Sigmoid colon (tissue), 7 donors: Measurements from ENCODE around the gene PDE6A. TPM values are rescaled to one million over a fixed set of nuclear protein-coding genes. Genes with fewer than 3 reads are reported as not detected.

Experiments used
- DNase-seq: peaks from one replicate; pipeline ENCODE4 v3.0.0-alpha.2; 2019
- H3K27ac ChIP-seq, 4 donors: fragments of 200-600 bp; sonication (generic); one replicate each; pipeline ENCODE4 v1.5.1; 2016 to 2019; ENCODE audit warnings: mild to moderate bottlenecking in 1 of 4
- H3K27me3 ChIP-seq, 3 donors: fragments of 200-600 bp; sonication (generic); one replicate each; pipeline ENCODE4 v1.5.1; 2019; ENCODE audit warnings: mild to moderate bottlenecking in 1 of 3
- H3K36me3 ChIP-seq, 4 donors: fragments of 200-600 bp; sonication (generic); one replicate each; pipeline ENCODE4 v1.5.1; 2016 to 2019
- H3K4me1 ChIP-seq, 4 donors: fragments of 200-600 bp; sonication (generic); one replicate each; pipeline ENCODE4 v1.5.1; 2017 to 2019
- H3K4me3 ChIP-seq, 4 donors: fragments of 200-600 bp; sonication (generic); one replicate each; pipeline ENCODE4 v1.5.1; 2017 to 2019; ENCODE audit warnings: mild to moderate bottlenecking in 2 of 4, moderate library complexity in 1 of 4
- H3K9me3 ChIP-seq, 4 donors: fragments of 200-600 bp in 3 of 4; sonication (generic) in 3 of 4; one replicate each; pipeline versions ENCODE4 v1.5.1 to v1.6.1; 2013 to 2019
- EP300 ChIP-seq, 4 donors: sonication (generic); formaldehyde crosslinking; IDR thresholded peaks; one replicate each; pipeline ENCODE4 v1.6.1; 2017; ENCODE audit warnings: antibody characterized with exemption in 4 of 4
- POLR2A ChIP-seq, 2 donors: fragments of 450-650 bp; IDR thresholded peaks; one replicate each; pipeline ENCODE4 v1.6.1; 2016; ENCODE audit warnings: antibody characterized with exemption in 2 of 2, mild to moderate bottlenecking in 2 of 2, moderate library complexity in 2 of 2
- POLR2AphosphoS5 ChIP-seq, 4 donors: sonication (generic); formaldehyde crosslinking; IDR thresholded peaks; one replicate each; pipeline ENCODE4 v1.6.1; 2017; ENCODE audit warnings: antibody characterized with exemption in 4 of 4
- WGBS, 2 donors: extraction: QIAGEN DNeasy Blood & Tissue Kit; methylation state at CpG; one replicate each; pipeline ENCODE4 v1.1.7; 2013; 5-methylcytosine and 5-hydroxymethylcytosine counted together
- intact Hi-C: fragments of 100-400 bp; cut with DNase I; formaldehyde crosslinking; loops from one replicate; pipeline ENCODE4 v1.15.1; 2023
- polyA plus RNA-seq, 3 donors: library from polyadenylated mRNA; stranded (reverse); fragments of 200-250 nt; gene quantifications; one replicate each; pipeline ENCODE4 v1.2.3, GENCODE V29; 2013
- total RNA-seq, 4 donors: library from RNA; depleted of rRNA; stranded (reverse); fragments of >200 nt; gene quantifications; one replicate each; pipeline ENCODE4 v1.1.0, GENCODE V29; 2016
- TF ChIP-seq, protein P1 (sequence below), 4 experiments: fragments of 450-650 bp in 3 of 4; fragments of 200-600 bp in 1 of 4; IDR thresholded peaks; one replicate each; pipeline ENCODE4 v1.5.1; 2016 to 2019; ENCODE audit warnings: antibody characterized with exemption in 4 of 4, mild to moderate bottlenecking in 3 of 4, moderate library complexity in 2 of 4
- donor health status: healthy with polysubstance abuse.
- donor health status: Bipolar disorder and iron deficiency.
- donor health status: healthy.

The PDE6A gene
- total and polyA plus RNA-seq, 7 donors = 1.6 to 2.8 (median 2.4) TPM; not detected in 4

DNA sequence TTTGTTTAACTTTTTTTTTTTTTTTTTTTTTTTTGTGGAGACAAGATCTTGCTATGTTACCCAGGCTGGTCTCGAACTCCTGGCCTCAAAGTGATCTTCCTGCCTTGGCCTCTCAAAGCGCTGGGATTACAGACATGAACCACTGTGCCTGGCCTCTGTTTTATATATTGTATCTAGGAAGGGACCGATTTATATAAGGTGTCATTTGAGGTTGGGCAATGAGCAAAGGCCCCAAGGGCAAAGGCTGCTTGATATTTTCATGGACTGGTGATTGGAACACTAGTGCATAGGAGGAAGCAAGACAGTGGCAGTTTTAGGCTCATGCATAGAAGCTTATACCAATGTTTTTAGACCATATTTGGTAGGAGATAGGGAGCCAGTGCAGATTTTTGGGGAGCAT lies 19.1 kb upstream of the PDE6A start:
- WGBS, 2 donors = 69 to 90% methylated on average over 3 of the region's 3 CpGs

DNA sequence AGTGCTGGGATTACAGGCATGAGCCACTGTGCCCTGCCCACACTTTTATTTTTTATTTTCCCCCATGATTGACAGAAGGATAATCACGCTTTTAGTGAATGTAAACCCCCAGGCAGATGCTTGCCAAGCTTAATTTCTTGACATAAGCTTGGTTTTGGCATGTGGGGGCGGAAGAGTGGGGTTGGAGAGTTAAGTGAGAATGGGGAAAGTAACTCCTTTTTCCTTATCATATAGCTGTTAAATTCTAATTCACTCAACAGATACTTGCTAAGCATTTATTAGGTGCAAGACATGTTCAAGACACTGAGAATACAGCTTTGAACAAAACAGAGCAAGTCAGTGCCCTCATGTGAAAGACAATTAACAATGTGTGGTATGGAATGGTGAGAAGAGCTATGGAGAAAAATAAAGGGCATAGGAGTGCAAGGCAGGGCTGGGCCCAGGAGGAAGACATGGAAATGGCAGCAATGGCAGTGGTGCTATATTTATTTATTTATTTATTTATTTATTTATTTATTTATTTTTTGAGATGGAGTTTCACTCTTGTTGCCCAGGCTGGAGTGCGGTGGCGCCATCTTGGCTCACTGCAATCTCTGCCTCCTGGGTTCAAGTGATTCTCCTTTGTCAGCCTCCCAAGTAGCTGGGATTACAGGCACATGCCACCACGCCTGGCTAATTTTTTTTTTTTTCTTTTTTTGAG lies 18.2 kb upstream of the PDE6A start:
- no peaks in the 10 kb centered on the region for H3K27me3 ChIP-seq
- H3K27ac ChIP-seq = no peak overlapping the region
- 86 to 90% methylated on average over 5 of the region's 5 CpGs for WGBS, 2 donors
- no peak overlapping the region for H3K4me3 ChIP-seq
- H3K4me1 ChIP-seq = peaks cover 0 to 19% (median 9%) of the 10 kb centered on the region in 4 donors
- intact Hi-C loops = loop anchor here (5.0 kb wide), 1 partner anchor 110 kb away; no protein-coding TSS in a partner anchor
- no peaks in the 10 kb centered on the region for H3K9me3 ChIP-seq
- TF ChIP-seq, protein P1, sequence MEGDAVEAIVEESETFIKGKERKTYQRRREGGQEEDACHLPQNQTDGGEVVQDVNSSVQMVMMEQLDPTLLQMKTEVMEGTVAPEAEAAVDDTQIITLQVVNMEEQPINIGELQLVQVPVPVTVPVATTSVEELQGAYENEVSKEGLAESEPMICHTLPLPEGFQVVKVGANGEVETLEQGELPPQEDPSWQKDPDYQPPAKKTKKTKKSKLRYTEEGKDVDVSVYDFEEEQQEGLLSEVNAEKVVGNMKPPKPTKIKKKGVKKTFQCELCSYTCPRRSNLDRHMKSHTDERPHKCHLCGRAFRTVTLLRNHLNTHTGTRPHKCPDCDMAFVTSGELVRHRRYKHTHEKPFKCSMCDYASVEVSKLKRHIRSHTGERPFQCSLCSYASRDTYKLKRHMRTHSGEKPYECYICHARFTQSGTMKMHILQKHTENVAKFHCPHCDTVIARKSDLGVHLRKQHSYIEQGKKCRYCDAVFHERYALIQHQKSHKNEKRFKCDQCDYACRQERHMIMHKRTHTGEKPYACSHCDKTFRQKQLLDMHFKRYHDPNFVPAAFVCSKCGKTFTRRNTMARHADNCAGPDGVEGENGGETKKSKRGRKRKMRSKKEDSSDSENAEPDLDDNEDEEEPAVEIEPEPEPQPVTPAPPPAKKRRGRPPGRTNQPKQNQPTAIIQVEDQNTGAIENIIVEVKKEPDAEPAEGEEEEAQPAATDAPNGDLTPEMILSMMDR (IDR thresholded peaks at IDR 0.05) = no peak
- TF ChIP-seq EP300 (IDR thresholded peaks at IDR 0.05) (no peak), POLR2AphosphoS5 (IDR thresholded peaks at IDR 0.05) (no peak), POLR2A (IDR thresholded peaks at IDR 0.05) (no peak)
- DNase-seq = no peak
- H3K36me3 ChIP-seq = no peaks in the 10 kb centered on the region

More for the DNA sequence above, 19.1 kb upstream of the PDE6A start:
- Histone ChIP-seq H3K9me3 (no peaks in the 10 kb centered on the region), H3K36me3 (no peaks in the 10 kb centered on the region), H3K27me3 (no peaks in the 10 kb centered on the region), H3K4me3 (no peak overlapping the region), H3K4me1 (peaks cover 0 to 19% (median 9%) of the 10 kb centered on the region in 4 donors), H3K27ac (no peak overlapping the region)
- intact Hi-C loops = loop anchor here (5.0 kb wide), 1 partner anchor 111 kb away; no protein-coding TSS in a partner anchor
- no peak for DNase-seq
- TF ChIP-seq, protein P1 (IDR thresholded peaks at IDR 0.05) = no peak
- no peak for TF ChIP-seq POLR2AphosphoS5 (IDR thresholded peaks at IDR 0.05)
- no peak for TF ChIP-seq EP300 (IDR thresholded peaks at IDR 0.05)
- TF ChIP-seq POLR2A (IDR thresholded peaks at IDR 0.05) = no peak

DNA sequence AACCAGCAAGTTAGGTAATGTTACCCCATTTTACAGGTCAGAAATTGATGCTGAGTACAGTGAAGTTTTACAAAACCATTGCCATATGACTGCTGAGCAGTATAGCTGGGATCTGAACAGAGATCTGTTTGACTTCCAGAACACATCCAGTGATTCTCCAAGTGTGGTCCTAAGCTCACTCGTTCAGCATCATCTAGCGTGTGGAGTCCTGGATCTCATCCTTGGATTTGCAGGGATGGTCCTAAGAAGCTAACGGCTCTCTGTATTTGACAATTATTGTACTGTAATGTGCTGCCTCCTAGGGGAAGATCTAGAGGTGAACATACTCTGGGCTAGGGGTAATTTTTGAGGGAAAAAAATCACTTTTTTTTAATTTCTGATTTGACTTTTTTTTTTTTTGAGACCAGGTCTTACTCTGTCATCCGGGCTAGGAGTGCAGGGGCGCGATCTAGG lies 17.4 kb upstream of the PDE6A start:
- intact Hi-C loops = loop anchor here (2.0 to 5.0 kb wide), 2 partner anchors 29 to 110 kb away; no protein-coding TSS in a partner anchor
- no peaks in the 10 kb centered on the region for H3K9me3 ChIP-seq
- H3K4me1 ChIP-seq = peaks cover 0 to 19% (median 9%) of the 10 kb centered on the region in 4 donors
- no peaks in the 10 kb centered on the region for H3K36me3 ChIP-seq
- TF ChIP-seq EP300 (IDR thresholded peaks at IDR 0.05) (no peak), POLR2AphosphoS5 (IDR thresholded peaks at IDR 0.05) (no peak), POLR2A (IDR thresholded peaks at IDR 0.05) (no peak)
- TF ChIP-seq, protein P1 (IDR thresholded peaks at IDR 0.05) = peak in 2 of 4 experiments; percentile 14 to 15
- DNase-seq = no peak
- WGBS, 2 donors = 46 to 66% methylated on average over 6 of the region's 6 CpGs
- peak overlapping the region in 2 of 4 donors; percentile 86 to 93 for H3K27ac ChIP-seq
- H3K27me3 ChIP-seq = no peaks in the 10 kb centered on the region
- H3K4me3 ChIP-seq = no peak overlapping the region

DNA sequence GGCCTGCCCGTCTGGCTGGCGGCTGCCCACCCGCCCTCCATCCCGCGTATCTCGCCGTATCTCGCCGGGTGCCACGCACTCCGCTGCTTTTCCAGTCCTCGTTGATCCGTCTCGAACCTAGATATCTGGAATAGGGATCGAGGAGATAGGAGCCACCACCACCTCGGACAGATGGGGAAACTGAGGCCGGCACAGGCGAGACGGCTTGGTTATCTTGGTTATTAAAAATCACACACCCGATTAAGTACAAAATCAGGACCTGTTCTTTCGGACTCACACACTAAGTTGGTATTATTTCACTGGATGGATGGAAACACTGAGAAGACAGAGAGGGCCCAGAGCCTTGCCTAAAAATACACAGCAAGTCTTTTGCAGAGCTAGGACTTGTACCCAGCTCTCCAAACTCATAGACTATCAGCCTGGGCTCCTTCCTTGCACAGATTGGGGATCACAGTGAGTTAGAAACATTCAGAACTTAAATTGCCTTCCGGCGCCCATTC lies 16.6 kb upstream of the PDE6A start:
- peak overlapping the region; percentile 86 to 93 (median 90) for H3K27ac ChIP-seq
- peak overlapping the region; percentile 62 to 98 (median 82) for H3K4me3 ChIP-seq
- peaks cover 0 to 19% (median 9%) of the 10 kb centered on the region in 4 donors for H3K4me1 ChIP-seq
- H3K36me3 ChIP-seq = no peaks in the 10 kb centered on the region
- no peaks in the 10 kb centered on the region for H3K9me3 ChIP-seq
- no peak for TF ChIP-seq EP300 (IDR thresholded peaks at IDR 0.05)
- TF ChIP-seq, protein P1 (IDR thresholded peaks at IDR 0.05) = no peak
- no peak for TF ChIP-seq POLR2AphosphoS5 (IDR thresholded peaks at IDR 0.05)
- no peak for TF ChIP-seq POLR2A (IDR thresholded peaks at IDR 0.05)
- DNase-seq = no peak
- 9 to 15% methylated on average over 23 of the region's 23 CpGs for WGBS, 2 donors
- H3K27me3 ChIP-seq = no peaks in the 10 kb centered on the region
- intact Hi-C loops = loop anchor here (2.0 to 5.0 kb wide), 2 partner anchors 30 to 109 kb away; no protein-coding TSS in a partner anchor
